ELR (cell line): Measurements from ENCODE around the gene ARHGAP45.
"Not testable (repeated sequence)": the region's sequence is repeated elsewhere in the genome, so short reads cannot be mapped to it uniquely, and the experiment has no call there.

Experiments used
- DNase-seq: peaks from one replicate; pipeline ENCODE4 v3.0.0-alpha.2; 2015; ENCODE audit warnings: low read depth

The ARHGAP45 gene

DNA sequence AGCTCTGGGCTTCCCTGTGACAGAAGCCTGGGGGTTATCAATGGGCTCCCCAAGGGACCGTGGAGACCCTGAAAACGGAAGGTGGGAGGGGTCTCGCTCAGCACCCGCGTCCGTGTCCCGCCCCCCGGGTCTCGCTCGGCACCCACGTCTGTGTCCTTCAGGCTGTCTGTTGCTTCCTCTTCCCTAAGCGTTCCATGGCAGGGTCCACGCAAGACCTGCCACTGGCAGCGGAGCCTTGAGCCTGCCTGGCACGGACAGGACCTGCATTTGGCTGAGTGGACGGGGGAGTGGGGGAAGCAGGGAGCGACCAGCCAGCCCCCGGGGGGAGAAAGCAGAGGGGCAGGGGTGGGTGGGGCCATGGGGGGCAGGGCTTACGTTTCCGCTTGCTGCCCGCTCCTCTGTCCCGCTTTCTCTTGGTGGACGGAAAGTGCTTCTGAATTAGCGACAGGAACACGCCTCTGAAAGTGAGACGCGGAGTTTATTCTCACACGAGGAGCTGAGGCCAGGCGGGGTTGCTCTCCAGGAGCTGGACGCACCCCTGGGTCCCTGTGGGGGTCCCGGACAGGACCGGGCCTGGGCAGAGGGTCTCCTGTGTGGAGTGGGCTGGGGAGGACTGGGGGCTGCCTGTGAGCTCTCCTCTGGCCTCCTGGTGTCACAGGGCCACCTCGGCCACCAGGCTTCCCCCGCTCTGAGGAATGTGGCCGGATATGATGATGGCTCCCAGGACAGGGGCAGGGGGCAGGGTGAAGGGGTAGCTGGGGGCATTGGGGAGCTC lies 48.9 kb downstream of the ARHGAP45 start:
- no peak for DNase-seq

DNA sequence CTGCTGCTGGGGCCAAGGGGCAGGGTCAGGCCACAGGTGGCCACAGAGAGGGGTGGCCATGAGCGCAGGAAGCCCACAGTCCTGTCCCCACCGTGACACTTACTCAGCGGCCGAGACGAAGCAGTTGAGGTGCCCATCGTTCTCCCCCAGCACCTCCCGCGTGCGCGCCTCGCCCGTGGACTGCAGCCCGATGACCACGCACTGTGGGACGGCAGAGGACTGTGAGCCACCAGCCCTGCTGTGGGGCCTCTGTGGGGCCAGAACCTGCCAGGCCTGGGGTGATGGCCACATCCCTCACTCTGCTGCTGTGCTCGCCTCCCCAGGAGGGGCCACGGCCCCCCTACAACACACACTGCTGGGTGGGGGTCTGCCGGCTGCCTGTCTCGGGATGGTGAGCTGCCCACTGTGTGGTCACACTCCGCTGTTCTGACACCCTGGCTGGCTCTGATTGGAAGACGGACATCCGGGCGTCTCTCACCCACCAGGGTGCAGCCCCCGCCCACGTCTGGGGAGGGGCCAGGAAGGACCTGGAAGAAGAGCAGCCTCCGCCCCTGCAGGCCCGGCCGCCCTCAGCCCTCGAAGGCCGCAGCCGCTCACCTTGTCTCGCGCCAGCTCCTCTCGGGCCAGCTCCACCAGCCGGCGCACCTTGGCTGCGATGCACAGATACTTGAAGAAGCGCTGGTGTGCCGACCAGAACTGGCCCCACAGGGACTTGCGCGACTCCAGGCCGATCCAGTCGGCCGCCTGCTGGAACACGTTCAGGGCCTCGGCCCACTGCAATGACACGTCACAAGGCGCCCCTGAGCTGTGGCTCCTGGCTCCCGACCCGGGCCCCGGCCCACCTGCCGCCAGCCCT lies 50.0 kb downstream of the ARHGAP45 start:
- DNase-seq: no peak

DNA sequence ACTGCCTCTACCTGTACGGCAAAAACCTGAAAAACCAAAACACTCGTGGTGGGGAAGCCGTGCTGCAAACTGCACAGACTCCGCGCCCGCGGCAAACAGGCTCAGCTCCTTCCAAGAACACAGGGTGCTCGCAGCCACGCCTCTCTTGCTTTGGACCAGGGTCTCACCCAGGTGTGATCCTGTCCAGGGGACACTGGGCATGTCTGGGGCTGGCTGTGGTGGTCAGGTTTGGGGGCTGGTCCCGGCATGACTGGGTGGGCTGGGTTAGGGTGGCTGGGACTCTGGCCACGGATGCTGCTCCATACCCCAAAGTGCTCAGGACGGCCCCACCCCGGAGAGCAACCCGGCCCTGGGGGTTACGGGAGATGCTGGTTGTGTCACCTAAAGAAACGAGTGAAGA lies 50.7 kb downstream of the ARHGAP45 start:
- DNase-seq: no peak

DNA sequence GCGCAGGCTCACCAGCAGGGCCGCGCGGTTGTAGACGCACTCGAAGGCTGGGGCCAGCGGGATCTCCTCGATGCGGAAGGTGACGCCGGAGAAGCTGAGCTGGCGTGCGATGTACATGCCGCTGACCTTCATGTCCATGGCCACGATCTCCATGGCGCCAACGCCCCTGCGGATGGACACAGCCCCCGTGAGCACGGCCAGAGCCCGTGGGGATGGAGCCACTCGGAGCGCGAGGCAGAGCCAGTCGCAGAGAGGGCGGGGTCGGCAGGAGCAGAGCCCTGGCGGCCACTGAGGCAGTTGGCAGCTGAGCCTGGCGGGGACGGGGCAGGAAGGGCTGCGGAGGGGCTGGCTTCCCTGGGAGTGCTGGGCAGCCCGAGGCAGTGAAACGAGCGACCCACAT lies 52.0 kb downstream of the ARHGAP45 start:
- DNase-seq: no peak

DNA sequence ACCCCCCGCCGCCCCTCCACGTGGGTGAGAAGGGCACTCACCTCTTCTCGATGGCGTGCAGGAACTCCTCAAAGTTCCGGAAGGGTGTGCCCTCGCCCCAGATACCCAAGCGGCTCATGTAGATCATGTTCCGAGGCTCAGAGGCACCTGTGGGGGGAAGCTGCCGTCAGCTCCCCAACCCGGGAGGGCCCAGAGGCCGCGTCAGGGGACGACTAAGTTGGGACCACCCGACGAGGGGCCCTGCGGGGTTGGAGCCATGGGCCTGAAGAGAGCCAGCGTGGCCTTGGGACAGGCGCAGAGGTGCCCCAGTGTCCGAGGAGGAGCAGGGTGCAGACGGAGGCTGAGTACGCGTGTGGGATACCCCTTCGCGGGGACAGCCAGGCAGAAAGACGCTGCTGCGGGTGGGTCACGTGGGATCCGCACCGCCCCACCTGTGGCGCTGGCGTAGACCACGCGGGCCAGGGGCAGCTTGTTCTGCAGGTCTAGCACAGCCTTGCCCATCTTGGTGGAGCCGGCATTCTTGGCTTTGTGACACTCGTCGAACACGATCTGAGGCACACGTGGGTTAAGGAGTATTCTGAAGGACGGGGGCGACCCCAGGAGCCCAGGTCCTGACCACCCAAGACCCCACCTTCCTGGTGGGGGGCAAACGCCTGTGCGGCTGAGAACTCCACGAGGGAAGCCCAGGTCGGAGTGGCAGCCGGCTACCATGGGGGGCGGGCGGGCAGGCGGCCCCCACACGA lies 52.7 kb downstream of the ARHGAP45 start:
- no peak for DNase-seq

DNA sequence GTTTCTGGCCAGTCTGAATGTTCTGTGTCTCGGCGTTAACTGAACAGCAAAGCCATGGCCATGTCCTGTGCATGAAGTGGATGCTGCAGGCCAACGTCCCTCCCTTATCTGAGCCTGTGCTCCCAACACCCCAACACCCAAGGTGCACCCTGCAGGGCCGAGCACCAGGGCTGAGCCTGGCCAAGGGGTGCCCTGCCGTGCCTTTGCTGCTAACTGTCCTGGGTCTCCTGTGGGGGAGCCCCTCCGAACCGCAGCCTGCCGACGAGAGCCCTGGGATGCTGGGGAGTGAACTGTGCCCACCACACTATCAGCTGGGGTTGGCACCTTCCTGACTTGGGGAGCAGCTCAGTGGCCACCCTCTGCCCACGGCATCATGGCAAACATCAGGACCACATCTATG lies 54.4 kb downstream of the ARHGAP45 start:
- DNase-seq: no peak

DNA sequence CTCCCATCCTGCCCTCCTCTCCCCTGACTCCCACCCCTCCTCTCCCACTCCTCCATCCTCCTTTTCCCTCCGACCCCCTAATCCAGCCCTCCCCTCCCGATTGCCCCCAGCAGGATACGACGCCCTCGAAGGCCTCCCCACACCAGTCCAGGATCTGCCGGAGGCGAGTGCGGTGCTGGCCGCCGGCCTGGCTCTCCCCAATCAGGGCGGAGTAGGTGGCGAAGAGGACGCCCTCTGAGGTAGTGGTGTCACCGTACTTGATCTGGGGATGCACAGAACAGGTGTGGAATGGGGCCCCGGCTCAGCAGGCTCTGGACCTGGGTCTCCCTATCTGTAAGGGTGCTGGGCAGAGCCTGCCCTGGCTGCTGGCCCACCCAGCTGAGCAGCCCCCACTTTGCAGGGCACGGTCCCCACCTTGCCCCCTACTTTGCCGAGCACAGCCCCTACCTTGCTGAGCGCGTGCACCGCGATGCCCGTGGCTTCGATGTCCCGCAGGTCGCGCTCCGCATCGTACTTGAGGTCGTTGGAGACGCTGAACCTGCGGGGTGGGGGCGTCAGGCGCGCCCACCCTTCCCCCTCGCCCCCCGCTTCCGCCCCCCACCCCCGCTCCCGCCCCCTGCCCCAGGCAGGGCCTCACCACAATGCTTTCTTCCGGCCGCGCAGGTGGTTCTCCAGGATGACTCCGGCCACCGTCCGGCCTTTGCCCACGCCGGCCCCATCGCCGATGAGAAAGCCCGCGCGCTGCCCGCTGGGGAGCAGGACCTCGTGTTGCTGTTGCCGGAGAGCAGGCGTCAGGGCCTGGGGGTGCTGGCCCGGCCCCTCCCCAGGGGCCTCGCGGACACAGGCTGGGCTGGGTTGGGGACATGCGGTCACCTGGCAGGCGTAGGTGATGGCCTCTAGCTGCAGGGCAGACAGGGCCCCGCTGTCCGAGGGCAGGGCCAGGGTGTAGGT lies 55.3 kb downstream of the ARHGAP45 start:
- no peak for DNase-seq

DNA sequence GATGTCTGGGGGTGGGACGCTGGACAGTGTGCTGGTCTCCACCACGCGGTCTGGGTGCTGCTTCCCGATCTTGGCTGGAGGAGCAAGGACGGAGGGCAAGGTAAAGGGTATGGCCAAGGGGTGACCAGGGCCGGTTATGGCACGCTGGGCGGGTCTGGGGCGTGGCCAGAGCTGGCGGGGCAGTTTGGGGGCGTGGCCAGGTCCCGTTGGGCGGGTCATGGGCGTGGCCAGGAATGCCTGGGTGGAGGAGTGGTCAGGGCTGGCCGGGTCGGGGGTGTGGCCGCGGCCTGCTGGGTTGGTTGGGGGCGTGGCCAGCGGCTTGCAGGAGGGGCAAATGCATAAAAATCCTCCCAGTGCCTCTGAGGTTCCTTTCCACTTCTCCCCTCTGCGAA lies 56.0 kb downstream of the ARHGAP45 start:
- peak; percentile 91 for DNase-seq

DNA sequence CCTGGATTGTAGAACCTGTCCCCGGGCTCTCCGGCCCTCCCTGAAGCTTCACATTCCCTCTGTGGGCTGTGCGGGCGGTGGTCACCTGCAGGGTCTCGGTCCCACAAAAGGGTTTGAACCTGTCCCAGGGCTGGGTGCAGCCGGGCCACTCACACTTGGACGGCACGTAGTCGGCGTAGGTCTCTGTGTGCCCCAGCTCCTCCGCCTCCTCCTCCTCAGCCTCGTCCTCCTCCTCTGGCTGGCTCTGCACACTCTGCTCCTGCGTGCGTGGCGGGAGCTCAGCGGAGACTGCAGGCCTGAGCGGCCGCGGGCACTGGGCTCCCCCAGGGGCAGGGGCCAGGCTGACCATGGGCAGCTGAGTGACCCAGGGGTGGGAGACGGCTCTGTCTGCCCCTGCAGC lies 56.4 kb downstream of the ARHGAP45 start:
- DNase-seq: no peak

DNA sequence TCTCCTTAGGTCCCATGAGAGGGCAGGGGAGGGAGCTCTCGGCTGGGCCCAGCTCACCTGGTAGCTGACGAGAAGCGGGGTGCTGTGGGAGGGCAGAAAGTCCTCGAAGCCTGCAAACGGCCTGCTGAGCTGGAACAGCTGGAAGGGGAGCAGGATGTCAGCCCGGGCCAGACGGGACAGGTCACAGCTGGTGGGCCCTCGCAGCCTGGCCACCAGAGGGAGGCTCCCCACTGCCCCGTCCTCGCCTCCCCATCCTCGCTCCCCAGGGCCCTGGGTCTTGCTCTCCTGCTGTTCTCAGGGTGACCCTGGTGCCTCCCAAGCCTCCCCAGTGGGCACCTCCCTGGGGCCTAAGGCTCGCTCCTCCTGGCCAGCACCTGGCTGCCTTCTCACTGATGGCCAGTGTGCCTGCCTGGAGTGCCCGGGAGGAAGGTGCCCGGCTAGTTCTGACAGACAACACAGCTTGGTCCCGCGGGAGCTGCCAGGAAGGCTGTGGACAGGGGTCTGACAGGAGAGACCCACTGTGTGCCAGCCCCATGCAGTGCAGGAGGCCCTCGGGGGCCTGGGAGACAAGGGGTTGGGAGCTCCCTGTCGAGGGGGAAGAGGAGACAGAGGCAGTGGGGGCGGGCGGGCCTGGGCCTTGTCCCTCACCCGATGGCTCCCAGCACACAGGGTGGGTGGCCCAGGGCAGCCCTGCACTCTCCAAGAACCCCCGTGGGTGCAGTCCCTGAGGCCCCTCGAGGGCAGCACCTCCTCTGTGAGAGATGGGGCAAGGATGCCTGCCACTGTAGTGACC lies 57.1 kb downstream of the ARHGAP45 start:
- DNase-seq: no peak

DNA sequence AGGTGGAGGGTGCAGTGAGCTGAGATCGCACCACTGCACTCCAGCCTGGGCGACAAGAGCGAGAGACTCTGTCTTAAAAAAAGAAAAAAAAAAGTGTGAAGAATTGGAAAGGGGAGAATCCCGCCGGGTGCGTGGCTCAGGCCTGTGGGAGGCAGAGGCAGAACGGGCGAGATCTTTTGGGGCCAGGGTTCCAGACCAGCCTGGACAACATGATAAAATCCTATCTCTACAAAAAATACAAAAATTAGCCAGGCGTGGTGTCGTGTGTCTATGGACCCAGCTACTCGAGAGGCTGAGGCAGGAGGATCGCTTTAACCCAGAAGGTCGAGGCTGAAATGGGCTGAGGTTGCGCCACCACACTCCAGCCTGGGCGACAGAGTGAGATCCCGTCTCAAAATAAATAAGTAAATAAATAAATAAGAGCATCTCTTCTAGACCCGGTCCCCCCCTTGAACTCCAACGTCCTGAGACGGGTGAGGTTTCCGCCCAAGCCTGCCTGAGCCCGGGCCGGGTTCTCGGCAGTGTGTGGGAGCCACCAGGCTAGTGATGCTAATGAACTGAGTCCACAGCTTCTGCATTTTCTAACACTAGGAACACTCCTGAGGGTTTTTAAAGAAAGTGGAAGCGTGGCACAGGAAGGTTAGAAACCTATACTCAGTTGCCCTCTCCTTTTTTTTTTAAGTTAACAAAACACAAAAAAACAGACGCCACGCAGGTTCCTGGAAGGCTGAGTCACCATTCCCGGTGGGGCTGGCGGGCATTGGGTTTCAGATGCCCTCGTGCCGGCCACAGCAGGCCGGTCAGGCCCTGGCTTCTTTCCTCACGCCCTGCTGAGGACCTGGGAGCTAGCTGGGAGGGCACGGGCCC lies 58.9 kb downstream of the ARHGAP45 start:
- DNase-seq: peak; percentile 43

DNA sequence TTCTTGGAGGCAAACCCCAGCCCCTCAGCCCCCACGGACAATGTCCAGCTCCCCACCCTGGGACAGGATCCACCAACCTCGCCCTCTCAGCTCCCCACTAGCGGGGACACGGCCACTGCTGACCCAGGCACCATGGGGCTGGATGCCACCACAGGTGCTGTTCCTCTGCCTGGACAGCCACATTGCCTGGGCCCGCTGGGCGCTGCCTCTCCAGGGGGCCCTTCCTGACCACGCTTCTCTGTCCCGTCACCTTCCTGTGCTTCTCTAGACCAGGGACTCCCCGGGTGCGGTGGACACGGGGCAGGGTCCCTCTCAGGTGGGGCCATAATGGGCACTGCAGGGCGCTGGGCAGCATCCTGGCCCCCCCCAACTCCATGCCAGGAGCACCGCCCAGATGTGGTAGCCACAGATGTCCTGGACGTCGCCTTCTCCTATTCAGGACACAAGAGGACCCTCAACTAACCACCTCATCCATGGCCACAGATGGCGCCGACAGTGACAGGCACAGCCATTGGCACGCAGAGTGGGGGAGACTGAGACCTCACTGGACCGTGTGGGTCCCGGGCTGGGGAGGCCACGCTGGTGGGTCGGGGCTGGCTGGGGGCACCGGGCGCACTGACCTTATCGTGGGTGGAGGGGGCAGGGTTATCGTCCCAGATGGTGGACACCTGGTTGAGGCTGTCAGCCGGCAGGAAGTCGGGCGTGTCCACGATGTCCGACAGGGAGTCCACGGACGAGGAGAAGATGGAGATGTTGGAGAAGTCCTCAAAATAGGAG lies 60.2 kb downstream of the ARHGAP45 start:
- DNase-seq: no peak

DNA sequence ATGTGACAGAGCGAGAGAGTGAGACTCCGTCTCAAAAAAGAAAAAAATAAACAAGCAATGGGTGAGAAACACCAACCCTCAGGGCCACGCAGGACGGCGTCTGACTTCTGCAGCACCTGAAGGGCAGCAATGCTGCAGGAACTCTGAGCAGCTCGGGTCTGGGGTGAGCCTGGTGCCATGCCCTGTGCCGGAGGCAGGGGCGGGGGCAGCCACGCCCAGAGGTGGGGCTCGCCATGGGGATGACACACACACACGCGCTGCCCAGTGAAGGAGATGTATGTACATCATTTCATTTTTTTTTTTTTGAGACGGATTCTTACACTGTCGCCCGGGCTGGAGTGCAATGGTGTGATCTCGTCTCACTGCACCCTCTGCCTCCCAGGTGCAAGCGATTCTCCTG lies 61.1 kb downstream of the ARHGAP45 start:
- no peak for DNase-seq

DNA sequence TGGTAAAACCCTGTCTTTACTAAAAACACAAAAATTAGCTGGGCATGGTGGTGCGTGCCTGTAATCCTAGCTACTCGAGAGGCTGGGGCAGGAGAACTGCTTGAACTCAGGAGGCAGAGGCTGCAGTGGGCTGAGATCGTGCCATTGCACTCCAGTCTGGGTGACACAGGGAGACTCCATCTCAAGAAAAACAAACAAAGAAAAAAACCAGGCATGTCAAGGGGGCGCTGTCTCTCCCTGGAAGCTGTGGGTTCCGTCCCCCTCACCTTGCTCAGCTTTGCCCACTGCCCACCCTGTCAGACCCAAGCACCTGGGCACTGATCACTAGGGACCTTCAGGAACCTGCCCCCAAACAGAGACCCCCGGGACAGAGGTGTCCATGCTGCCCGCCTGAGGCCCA lies 62.1 kb downstream of the ARHGAP45 start:
- not testable (repeated sequence) for DNase-seq

DNA sequence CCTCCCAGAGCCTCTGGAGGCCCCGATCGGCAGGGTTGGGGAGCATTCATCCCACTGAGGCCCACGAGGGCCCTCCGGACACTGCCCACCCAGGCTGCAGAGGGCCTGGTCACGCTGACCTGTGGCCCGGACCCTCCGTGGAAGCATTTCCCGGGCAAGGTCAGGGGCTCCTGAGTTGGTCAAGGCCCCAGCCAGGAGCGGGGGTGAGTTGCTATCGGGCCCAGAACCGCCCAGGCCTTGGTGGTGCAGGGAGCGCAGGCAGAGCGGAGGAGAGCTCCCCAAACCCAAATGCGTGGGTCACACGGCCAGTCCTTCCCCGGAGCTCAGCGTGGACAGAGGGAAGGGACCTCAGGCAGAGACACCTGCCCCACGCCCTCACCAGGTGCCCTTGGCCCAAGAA lies 62.6 kb downstream of the ARHGAP45 start:
- no peak for DNase-seq

DNA sequence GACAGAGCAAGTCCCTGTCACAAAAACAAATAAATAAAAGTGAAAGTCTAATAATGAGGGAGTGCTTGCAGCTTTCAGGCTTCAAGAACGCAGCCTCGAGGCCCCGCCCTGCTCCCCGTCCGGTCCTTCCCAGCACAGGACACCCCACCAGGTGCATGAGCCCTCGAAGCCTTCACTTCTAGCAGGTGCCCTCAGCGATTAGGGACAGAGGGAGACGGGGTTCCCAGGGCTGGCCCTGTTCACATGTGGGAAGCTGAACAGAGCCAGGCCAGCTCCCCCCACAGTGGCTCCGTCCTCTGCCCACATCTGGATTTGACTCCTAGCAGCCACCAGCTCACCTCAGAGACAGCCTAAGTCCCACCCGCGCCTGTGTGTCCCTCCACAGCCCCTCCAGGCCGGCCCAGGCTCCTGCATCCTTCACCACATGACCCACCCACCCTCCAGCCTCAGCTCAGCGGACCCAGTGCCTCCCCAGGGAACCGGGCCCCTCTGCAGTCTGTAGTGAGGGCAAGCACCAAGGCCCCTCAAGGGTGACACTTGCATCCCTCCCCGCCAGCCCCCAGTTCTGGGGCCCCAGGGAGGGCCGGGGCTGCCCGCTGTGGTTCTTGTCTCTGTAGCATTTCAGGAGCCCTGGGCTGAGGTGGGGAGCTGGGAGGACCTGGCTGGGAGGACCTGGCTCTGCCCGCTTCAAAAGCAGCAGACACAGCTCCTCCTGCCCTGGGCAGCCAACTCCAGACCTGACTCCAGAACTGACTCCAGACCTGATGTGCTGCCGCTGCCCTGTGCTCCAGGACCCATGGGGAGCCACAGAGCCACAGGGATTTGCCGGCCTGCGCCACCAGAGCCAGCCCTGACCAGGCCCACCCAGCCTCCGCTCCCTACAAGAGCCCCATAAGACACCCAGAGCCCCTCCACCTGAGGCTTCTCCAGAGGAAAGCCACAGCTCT lies 64.1 kb downstream of the ARHGAP45 start:
- peak; percentile 31 for DNase-seq

DNA sequence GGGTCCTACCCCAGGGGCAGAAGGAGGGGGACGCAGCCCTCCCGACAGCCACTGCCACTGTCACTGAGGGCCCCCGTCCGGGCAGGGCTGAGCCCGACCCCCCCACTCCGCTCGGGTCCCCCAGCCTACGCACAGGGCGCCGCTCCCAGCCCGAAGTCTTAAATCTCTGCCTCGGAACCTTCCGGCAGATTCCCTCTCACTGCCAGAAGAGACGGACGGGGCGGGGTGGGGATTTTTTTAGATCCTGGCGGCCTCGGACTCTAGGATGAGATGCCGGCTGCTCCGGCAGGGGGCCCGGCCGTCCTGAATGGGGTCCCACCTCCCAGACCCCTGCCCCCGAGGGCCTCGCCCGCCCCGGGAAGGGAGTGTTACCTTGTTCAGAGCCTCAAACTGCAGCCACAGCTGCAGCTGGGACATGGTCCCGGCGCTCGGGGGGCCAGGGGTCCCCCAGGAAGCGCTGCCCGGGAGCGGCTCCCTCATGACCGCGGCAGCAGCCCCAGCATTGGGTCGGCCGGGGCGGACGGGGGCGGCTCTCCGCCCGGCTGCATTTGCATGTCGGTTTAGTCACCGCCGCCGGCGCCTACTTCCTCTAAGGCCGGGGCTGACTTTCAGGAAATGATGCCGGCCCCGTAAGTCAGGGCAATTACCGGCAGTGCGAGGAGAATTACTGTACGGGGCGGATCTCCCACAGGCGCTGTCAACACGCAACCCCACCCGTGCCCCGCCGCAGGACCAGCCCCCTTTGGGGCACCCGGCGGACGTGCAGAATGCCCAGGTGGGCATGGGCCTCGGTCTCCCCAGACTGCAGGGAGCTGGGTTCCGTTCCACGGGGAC lies 65.0 kb downstream of the ARHGAP45 start:
- peak; percentile 96 for DNase-seq
